GM23338 (cell line): ENCODE data around the gene WNK2. TPM values are rescaled to one million over a fixed set of nuclear protein-coding genes. Genes with fewer than 3 reads are reported as not detected.

Experiments used
- ATAC-seq: fragments of 200-7000 bp; cut with Tn5 transposase; 3 replicates; pipeline ENCODE4 v1.9.1; 2020
- DNase-seq: peaks from one replicate; pipeline ENCODE4 v3.0.0-alpha.2; 2015; ENCODE audit warnings: low spot score
- H2AFZ ChIP-seq: fragments of 200-600 bp; sonication (generic); 2 replicates; pipeline ENCODE4 v1.8.0; 2016; ENCODE audit warnings: antibody characterized with exemption, mild to moderate bottlenecking, moderate library complexity
- H3F3A ChIP-seq: fragments of 200-600 bp; sonication (generic); replicated peaks from 2 replicates; pipeline ENCODE4 v1.8.0; 2017; ENCODE audit warnings: antibody characterized with exemption, mixed run types, low read depth
- H3K27ac ChIP-seq: fragments of 200-600 bp; sonication (generic); 2 replicates; pipeline ENCODE4 v1.6.1; 2016; ENCODE audit warnings: low read depth
- H3K27me3 ChIP-seq: fragments of 200-600 bp; sonication (generic); 2 replicates; pipeline ENCODE4 v1.8.0; 2016; ENCODE audit warnings: mild to moderate bottlenecking, mixed run types, moderate library complexity; ENCODE audit not compliant: insufficient read depth
- H3K36me3 ChIP-seq: fragments of 200-600 bp; sonication (generic); 2 replicates; pipeline ENCODE4 v1.8.0; 2016; ENCODE audit warnings: mild to moderate bottlenecking; ENCODE audit not compliant: insufficient read depth
- H3K4me1 ChIP-seq: fragments of 200-600 bp; sonication (generic); 2 replicates; pipeline ENCODE4 v1.8.0; 2016; ENCODE audit warnings: mild to moderate bottlenecking, moderate library complexity; ENCODE audit not compliant: insufficient read depth
- H3K4me2 ChIP-seq: fragments of 200-600 bp; sonication (generic); 2 replicates; pipeline ENCODE4 v1.7.1; 2017; ENCODE audit warnings: mixed run types
- H3K4me3 ChIP-seq: fragments of 200-600 bp; sonication (generic); 2 replicates; pipeline ENCODE4 v1.6.1; 2016; ENCODE audit warnings: mixed run types
- H3K79me2 ChIP-seq: fragments of 200-600 bp; sonication (generic); replicated peaks from 2 replicates; pipeline ENCODE4 v1.8.0; 2017; ENCODE audit warnings: mild to moderate bottlenecking; ENCODE audit not compliant: insufficient read depth
- H3K9me2 ChIP-seq: fragments of 200-600 bp; sonication (generic); 2 replicates; pipeline ENCODE4 v1.8.0; 2017; ENCODE audit not compliant: insufficient read depth
- H4K20me1 ChIP-seq: fragments of 200-600 bp; sonication (generic); replicated peaks from 2 replicates; pipeline ENCODE4 v1.8.0; 2017; ENCODE audit warnings: mild to moderate bottlenecking; ENCODE audit not compliant: insufficient read depth
- H3K27ac Mint-ChIP-seq: 2 replicates; pipeline ENCODE4 v1.8.0; 2020; ENCODE audit warnings: inconsistent platforms, mild to moderate bottlenecking, moderate library complexity, mixed read lengths
- H3K27me3 Mint-ChIP-seq: 3 replicates; pipeline ENCODE4 v1.8.0; 2022; ENCODE audit warnings: low read depth, mild to moderate bottlenecking, moderate library complexity, mixed read lengths, inconsistent platforms; ENCODE audit not compliant: insufficient read depth, poor library complexity
- H3K36me3 Mint-ChIP-seq: 3 replicates; pipeline ENCODE4 v1.8.0; 2021; ENCODE audit warnings: low read depth, mild to moderate bottlenecking, inconsistent platforms, moderate library complexity, mixed read lengths
- H3K4me1 Mint-ChIP-seq: 3 replicates; pipeline ENCODE4 v1.8.0; 2020; ENCODE audit warnings: mild to moderate bottlenecking, inconsistent platforms, mixed read lengths
- H3K4me3 Mint-ChIP-seq: 3 replicates; pipeline ENCODE4 v1.8.0; 2021; ENCODE audit warnings: moderate library complexity, mild to moderate bottlenecking, inconsistent platforms, mixed read lengths
- H3K9me3 Mint-ChIP-seq: 3 replicates; pipeline ENCODE4 v1.8.0; 2020; ENCODE audit warnings: moderate library complexity, mild to moderate bottlenecking, inconsistent platforms, mixed read lengths
- CREB1 ChIP-seq: fragments of 250-450 bp; sonication (Bioruptor Pico); IDR thresholded peaks from 2 replicates; pipeline ENCODE4 v1.5.0; 2020; ENCODE audit warnings: low read depth, mild to moderate bottlenecking, moderate library complexity
- CTCF ChIP-seq, 2 experiments: fragments of 200-600 bp in 1 of 2; sonication (generic) in 1 of 2; conservative IDR thresholded peaks; 2 replicates each; pipeline versions ENCODE4 v1.5.1 to v1.6.1; 2016 to 2017; ENCODE audit warnings: antibody characterized with exemption in 2 of 2, low read depth in 2 of 2, mild to moderate bottlenecking in 2 of 2, moderate library complexity in 1 of 2
- ETS1 ChIP-seq: IDR thresholded peaks from 2 replicates; pipeline ENCODE4 v1.6.1; 2016; ENCODE audit warnings: antibody characterized with exemption
- EZH2 ChIP-seq: fragments of 200-600 bp; sonication (generic); IDR thresholded peaks from one replicate; pipeline ENCODE4 v1.8.0; 2017; ENCODE audit warnings: antibody characterized with exemption, mild to moderate bottlenecking, low read depth; ENCODE audit not compliant: unreplicated experiment
- EZH2phosphoT487 ChIP-seq: fragments of 200-600 bp; sonication (generic); IDR thresholded peaks from one replicate; pipeline ENCODE4 v1.8.1; 2018; ENCODE audit warnings: antibody characterized with exemption; ENCODE audit not compliant: unreplicated experiment
- JUNB ChIP-seq: IDR thresholded peaks from one replicate; pipeline ENCODE4 v1.6.1; 2016; ENCODE audit warnings: antibody characterized with exemption; ENCODE audit not compliant: unreplicated experiment
- NANOG ChIP-seq: IDR thresholded peaks from 2 replicates; pipeline ENCODE4 v1.6.1; 2016; ENCODE audit warnings: antibody characterized with exemption, borderline replicate concordance
- POLR2AphosphoS5 ChIP-seq: IDR thresholded peaks from 2 replicates; pipeline ENCODE4 v1.6.1; 2016; ENCODE audit warnings: antibody characterized with exemption, low read depth
- REST ChIP-seq: IDR thresholded peaks from one replicate; pipeline ENCODE4 v1.6.1; 2018; ENCODE audit warnings: antibody characterized with exemption; ENCODE audit not compliant: unreplicated experiment
- STAT1 ChIP-seq: IDR thresholded peaks from one replicate; pipeline ENCODE4 v1.6.1; 2016; ENCODE audit warnings: antibody characterized with exemption; ENCODE audit not compliant: unreplicated experiment
- ZNF114 ChIP-seq: fragments of 250-450 bp; sonication (Bioruptor Pico); IDR thresholded peaks from 2 replicates; pipeline ENCODE4 v1.5.0; 2020; ENCODE audit warnings: mild to moderate bottlenecking, moderate library complexity
- ZNF331 ChIP-seq: fragments of 250-450 bp; sonication (Bioruptor Pico); IDR thresholded peaks from 2 replicates; pipeline ENCODE4 v1.5.0; 2020; ENCODE audit warnings: low read depth, mild to moderate bottlenecking, moderate library complexity
- ZNF462 ChIP-seq: fragments of 250-450 bp; sonication (Bioruptor Pico); IDR thresholded peaks from 2 replicates; pipeline ENCODE4 v1.5.0; 2020; ENCODE audit warnings: mild to moderate bottlenecking, moderate library complexity
- polyA plus RNA-seq: library from polyadenylated mRNA; unstranded; fragments of >200 nt; fragmentation: Nextera tagmentation; extraction: Ambion mirVana; gene quantifications from 2 replicates; pipeline ENCODE4 v1.2.1, GENCODE V29; 2016
- total RNA-seq: library from RNA; depleted of rRNA; stranded (reverse); fragments of >200 nt; shearing (Covaris generic); gene quantifications from 2 replicates; pipeline ENCODE4 v1.2.3, GENCODE V29; 2014

Gene WNK2
- total and polyA plus RNA-seq, 2 experiments from 2014 or later = 56.4 to 102 TPM

GRCh38 chr9:93155716-93156474 is 28.0 kb upstream of the WNK2 start:
- no peaks in the 10 kb centered on the region for H3K4me1 Mint-ChIP-seq
- no peak overlapping the region for H3K27ac Mint-ChIP-seq
- ATAC-seq (no peak), DNase-seq (no peak)
- TF ChIP-seq EZH2 = no peak
- no peak for TF ChIP-seq ZNF331 (CRISPR knock-in tag)
- TF ChIP-seq ZNF114 (CRISPR knock-in tag) = no peak
- no peak for TF ChIP-seq CREB1 (CRISPR knock-in tag)
- no peak for TF ChIP-seq NANOG
- no peak for TF ChIP-seq REST
- no peak for TF ChIP-seq STAT1
- no peak for TF ChIP-seq POLR2AphosphoS5
- no peak for TF ChIP-seq JUNB
- TF ChIP-seq ETS1 = no peak
- TF ChIP-seq CTCF (conservative IDR thresholded peaks at IDR 0.05; ENCODE audit: low read depth in 2 of 2) = no peak
- no peak for TF ChIP-seq ZNF462 (CRISPR knock-in tag)
- no peak for TF ChIP-seq EZH2phosphoT487
- Histone ChIP-seq H3K4me3 (no peak overlapping the region), H3K27ac (no peak overlapping the region), H2AFZ (no peak overlapping the region; the same call in 1 of the 2 replicates), H3K79me2 (no peaks in the 10 kb centered on the region), H3K36me3 (no peaks in the 10 kb centered on the region), H3K27me3 (no peaks in the 10 kb centered on the region), H3K4me1 (no peaks in the 10 kb centered on the region), H3F3A (no peaks in the 10 kb centered on the region), H3K4me2 (no peak overlapping the region), H4K20me1 (no peaks in the 10 kb centered on the region), H3K9me2 (no peaks in the 10 kb centered on the region)
- H3K27me3 Mint-ChIP-seq = peaks cover 4% of the 10 kb centered on the region
- H3K36me3 Mint-ChIP-seq = no peaks in the 10 kb centered on the region
- no peak overlapping the region for H3K4me3 Mint-ChIP-seq
- H3K9me3 Mint-ChIP-seq = no peaks in the 10 kb centered on the region
